WTC11 (cell line): ENCODE results near the gene USP44. TPM values are rescaled to one million over a fixed set of nuclear protein-coding genes. Genes with fewer than 3 reads are reported as not detected.

Experiments
- ATAC-seq: fragments of 200-7000 bp; cut with Tn5 transposase; 2 replicates; pipeline ENCODE4 v1.10.0; 2021; ENCODE audit warnings: mild to moderate bottlenecking, moderate library complexity
- CTCF ChIA-PET: fragments of 300-600 bp; sonication (Branson Sonifier 250); formaldehyde crosslinking; loops from one replicate; lab custom pipeline; 2021; ENCODE audit warnings: antibody characterized with exemption; lab: Charles Lee
- POLR2A ChIA-PET: fragments of 350-600 bp; sonication (Branson Sonifier 250); formaldehyde crosslinking; loops from one replicate; lab custom pipeline; 2021; ENCODE audit warnings: antibody characterized with exemption; lab: Charles Lee
- DNase-seq: peaks from one replicate; pipeline ENCODE4 v3.0.0; 2021; ENCODE audit warnings: low spot score
- H3K27ac Mint-ChIP-seq: 2 replicates; pipeline ENCODE4 v1.8.0; 2021; ENCODE audit warnings: mixed read lengths
- H3K27me3 Mint-ChIP-seq: 2 replicates; pipeline ENCODE4 v1.8.0; 2021; ENCODE audit warnings: low read depth, mild to moderate bottlenecking, moderate library complexity, mixed read lengths
- H3K36me3 Mint-ChIP-seq: 2 replicates; pipeline ENCODE4 v1.8.0; 2021; ENCODE audit warnings: mixed read lengths
- H3K4me1 Mint-ChIP-seq: 2 replicates; pipeline ENCODE4 v1.8.0; 2022; ENCODE audit warnings: mixed read lengths
- H3K4me3 Mint-ChIP-seq: 2 replicates; pipeline ENCODE4 v1.8.0; 2021; ENCODE audit warnings: mild to moderate bottlenecking, moderate library complexity, mixed read lengths
- H3K9me3 Mint-ChIP-seq: 2 replicates; pipeline ENCODE4 v1.8.0; 2021; ENCODE audit warnings: mixed read lengths
- CREM ChIP-seq: sonication (generic); formaldehyde crosslinking; IDR thresholded peaks from 2 replicates; pipeline ENCODE4 v1.8.1; 2022; ENCODE audit warnings: mild to moderate bottlenecking, missing genetic modification reagents, moderate library complexity
- E2F1 ChIP-seq: sonication (generic); formaldehyde crosslinking; IDR thresholded peaks from 2 replicates; pipeline ENCODE4 v1.8.0; 2022; ENCODE audit warnings: mild to moderate bottlenecking, missing genetic modification reagents
- ETV6 ChIP-seq: sonication (generic); formaldehyde crosslinking; IDR thresholded peaks from 2 replicates; pipeline ENCODE4 v1.8.1; 2022; ENCODE audit warnings: mild to moderate bottlenecking, missing genetic modification reagents
- FOXP1 ChIP-seq: sonication (generic); formaldehyde crosslinking; IDR thresholded peaks from 2 replicates; pipeline ENCODE4 v1.8.0; 2022; ENCODE audit warnings: missing genetic modification reagents, mild to moderate bottlenecking, moderate library complexity, borderline replicate concordance
- GABPB1 ChIP-seq: sonication (generic); formaldehyde crosslinking; IDR thresholded peaks from 2 replicates; pipeline ENCODE4 v1.8.1; 2023; ENCODE audit warnings: mild to moderate bottlenecking, missing genetic modification reagents
- HMGXB4 ChIP-seq: sonication (generic); formaldehyde crosslinking; IDR thresholded peaks from 2 replicates; pipeline ENCODE4 v1.8.1; 2023; ENCODE audit warnings: mild to moderate bottlenecking, moderate library complexity, missing genetic modification reagents
- MLX ChIP-seq: sonication (generic); formaldehyde crosslinking; IDR thresholded peaks from 2 replicates; pipeline ENCODE4 v1.8.1; 2023; ENCODE audit warnings: mild to moderate bottlenecking, missing genetic modification reagents, moderate library complexity
- MXD4 ChIP-seq: fragments of 250-450 bp; sonication (Bioruptor Pico); IDR thresholded peaks from 2 replicates; pipeline ENCODE4 v1.8.0; 2021; ENCODE audit warnings: mild to moderate bottlenecking, moderate library complexity, borderline replicate concordance
- MYBL2 ChIP-seq: sonication (generic); formaldehyde crosslinking; IDR thresholded peaks from 2 replicates; pipeline ENCODE4 v1.8.1; 2023; ENCODE audit warnings: mild to moderate bottlenecking, moderate library complexity, missing genetic modification reagents
- NR1H2 ChIP-seq: sonication (generic); formaldehyde crosslinking; IDR thresholded peaks from 2 replicates; pipeline ENCODE4 v1.9.0; 2021; ENCODE audit warnings: mild to moderate bottlenecking, moderate library complexity, missing genetic modification reagents
- NR3C1 ChIP-seq: sonication (generic); formaldehyde crosslinking; conservative IDR thresholded peaks from 2 replicates; pipeline ENCODE4 v1.8.1; 2023; ENCODE audit warnings: low read depth, mild to moderate bottlenecking, missing genetic modification reagents
- PREB ChIP-seq: sonication (generic); formaldehyde crosslinking; IDR thresholded peaks from 2 replicates; pipeline ENCODE4 v1.8.1; 2022; ENCODE audit warnings: mild to moderate bottlenecking, missing genetic modification reagents, moderate library complexity, borderline replicate concordance
- RORB ChIP-seq: fragments of 250-450 bp; sonication (Bioruptor Pico); IDR thresholded peaks from 2 replicates; pipeline ENCODE4 v1.9.0; 2021; ENCODE audit warnings: mild to moderate bottlenecking
- SOX15 ChIP-seq: fragments of 250-450 bp; sonication (Bioruptor Pico); IDR thresholded peaks from 2 replicates; pipeline ENCODE4 v1.9.0; 2021; ENCODE audit warnings: mild to moderate bottlenecking
- TP53 ChIP-seq: sonication (generic); formaldehyde crosslinking; IDR thresholded peaks from 2 replicates; pipeline ENCODE4 v1.8.1; 2023; ENCODE audit warnings: mild to moderate bottlenecking, missing genetic modification reagents
- USF1 ChIP-seq: sonication (generic); formaldehyde crosslinking; IDR thresholded peaks from 2 replicates; pipeline ENCODE4 v1.8.0; 2022; ENCODE audit warnings: mild to moderate bottlenecking, missing genetic modification reagents
- ZBTB21 ChIP-seq: sonication (generic); formaldehyde crosslinking; IDR thresholded peaks from 2 replicates; pipeline ENCODE4 v1.8.1; 2023; ENCODE audit warnings: mild to moderate bottlenecking, missing genetic modification reagents, borderline replicate concordance
- ZMAT4 ChIP-seq: fragments of 250-450 bp; sonication (Bioruptor Pico); IDR thresholded peaks from 2 replicates; pipeline ENCODE4 v1.9.0; 2021; ENCODE audit warnings: mild to moderate bottlenecking
- ZNF138 ChIP-seq: sonication (generic); formaldehyde crosslinking; conservative IDR thresholded peaks from 2 replicates; pipeline ENCODE4 v1.8.1; 2022; ENCODE audit warnings: mild to moderate bottlenecking, moderate library complexity, missing genetic modification reagents
- ZNF317 ChIP-seq: sonication (generic); formaldehyde crosslinking; IDR thresholded peaks from 2 replicates; pipeline ENCODE4 v1.8.1; 2023; ENCODE audit warnings: low read depth, mild to moderate bottlenecking, moderate library complexity, missing genetic modification reagents, borderline replicate concordance
- ZNF423 ChIP-seq: fragments of 250-450 bp; sonication (Bioruptor Pico); IDR thresholded peaks from 2 replicates; pipeline ENCODE4 v2.1.2; 2022; ENCODE audit warnings: mild to moderate bottlenecking, moderate library complexity
- ZNF425 ChIP-seq: fragments of 250-450 bp; sonication (Bioruptor Pico); conservative IDR thresholded peaks from 2 replicates; pipeline ENCODE4 v1.9.0; 2021; ENCODE audit warnings: mild to moderate bottlenecking
- ZSCAN18 ChIP-seq: fragments of 250-450 bp; sonication (Bioruptor Pico); IDR thresholded peaks from 2 replicates; pipeline ENCODE4 v2.1.2; 2022; ENCODE audit warnings: mild to moderate bottlenecking, moderate library complexity
- total RNA-seq: library from RNA; stranded (reverse); gene quantifications from 3 replicates; pipeline ENCODE4 v1.2.3, GENCODE V29; 2021

USP44 gene
- total RNA-seq, 1 experiment from 2014 or later = 93.4 TPM

- ChIA-PET CTCF (interaction anchor here (2.1 kb wide), 1 partner anchor 9 kb away, joined by 15 read pairs; no protein-coding TSS in a partner anchor), POLR2A (interaction anchor here (0.7 kb wide), 1 partner anchor 478 kb away, joined by 6 read pairs; no protein-coding TSS in a partner anchor)
- TF ChIP-seq ZSCAN18 = no peak
- TF ChIP-seq FOXP1 = no peak
- TF ChIP-seq ZNF423 (CRISPR knock-in tag) = no peak
- no peak for TF ChIP-seq E2F1 (CRISPR knock-in tag)
- no peak for TF ChIP-seq TP53
- no peak for TF ChIP-seq MYBL2 (CRISPR knock-in tag)
- TF ChIP-seq NR3C1 = no peak
- no peak for TF ChIP-seq ZNF317 (CRISPR knock-in tag)
- no peak for TF ChIP-seq RORB (CRISPR knock-in tag)
- no peak for TF ChIP-seq ETV6
- no peak for TF ChIP-seq USF1 (CRISPR knock-in tag)
- no peak for TF ChIP-seq ZMAT4 (CRISPR knock-in tag)
- TF ChIP-seq ZBTB21 = no peak
- no peak for TF ChIP-seq MXD4
- TF ChIP-seq ZNF425 (CRISPR knock-in tag) = no peak
- no peak for TF ChIP-seq MLX (CRISPR knock-in tag)
- TF ChIP-seq SOX15 (CRISPR knock-in tag) = no peak
- TF ChIP-seq GABPB1 = no peak
- no peak for TF ChIP-seq HMGXB4
- DNase-seq (no peak), ATAC-seq (no peak)
- H3K4me3 Mint-ChIP-seq = no peak overlapping the region
- no peaks in the 10 kb centered on the region for H3K27me3 Mint-ChIP-seq
- peaks cover 65% of the 10 kb centered on the region for H3K4me1 Mint-ChIP-seq
- no peaks in the 10 kb centered on the region for H3K9me3 Mint-ChIP-seq
- H3K36me3 Mint-ChIP-seq = peaks cover 6% of the 10 kb centered on the region
- no peak overlapping the region for H3K27ac Mint-ChIP-seq
These were observed 8.0 kb downstream of the USP44 start for GRCh38 chr12:95543305-95543704.

GRCh38 chr12:95541436-95541835 lies 9.8 kb downstream of the USP44 start:
- POLR2A ChIA-PET = interaction anchor here (0.6 kb wide), 1 partner anchor 95 kb away, joined by 3 read pairs; no protein-coding TSS in a partner anchor
- Mint-ChIP-seq H3K4me3 (no peak overlapping the region), H3K27me3 (no peaks in the 10 kb centered on the region), H3K4me1 (peaks cover 69% of the 10 kb centered on the region), H3K27ac (no peak overlapping the region), H3K36me3 (peaks cover 3% of the 10 kb centered on the region), H3K9me3 (no peaks in the 10 kb centered on the region)
- no peak for DNase-seq
- no peak for ATAC-seq
- CTCF ChIA-PET = no interaction called here
- TF ChIP-seq ZMAT4 (CRISPR knock-in tag) (no peak), NR1H2 (CRISPR knock-in tag) (no peak), CREM (CRISPR knock-in tag) (no peak), ZNF138 (CRISPR knock-in tag) (no peak), E2F1 (CRISPR knock-in tag) (no peak), PREB (no peak)
